HFFc6 (cell line): ENCODE results near the gene KRTAP19-5. TPM values are rescaled to one million over a fixed set of nuclear protein-coding genes. Genes with fewer than 3 reads are reported as not detected.
"Not testable (repeated sequence)": the region's sequence is repeated elsewhere in the genome, so short reads cannot be mapped to it uniquely, and the experiment has no call there.

Source experiments
- DNase-seq: peaks from one replicate; pipeline ENCODE4 v3.0.0-alpha.2; 2018
- H3K27ac Mint-ChIP-seq: 2 replicates; pipeline ENCODE4 v1.8.0; 2020; ENCODE audit warnings: mild to moderate bottlenecking, mixed read lengths
- H3K27me3 Mint-ChIP-seq: 2 replicates; pipeline ENCODE4 v1.8.0; 2021; ENCODE audit warnings: mild to moderate bottlenecking, moderate library complexity, mixed read lengths; ENCODE audit not compliant: insufficient read depth
- H3K36me3 Mint-ChIP-seq: 2 replicates; pipeline ENCODE4 v1.8.0; 2021; ENCODE audit warnings: low read depth, mixed read lengths
- H3K4me1 Mint-ChIP-seq: 2 replicates; pipeline ENCODE4 v1.8.0; 2020; ENCODE audit warnings: low read depth, mixed read lengths
- H3K4me3 Mint-ChIP-seq: 2 replicates; pipeline ENCODE4 v1.8.0; 2020; ENCODE audit warnings: mild to moderate bottlenecking, moderate library complexity, mixed read lengths
- H3K9me3 Mint-ChIP-seq: 2 replicates; pipeline ENCODE4 v1.8.0; 2020; ENCODE audit warnings: mild to moderate bottlenecking, mixed read lengths
- long read RNA-seq: library from polyadenylated mRNA; unstranded; transcript quantifications from one replicate; pipeline ENCODE4 v2.0.0, GENCODE V29; 2019
- total RNA-seq, 6 experiments: library from RNA; stranded (reverse); fragmentation: NEBNext Ultra II Directional; extraction: Animal tissue kit (Norgen Biotek cat#: 25700); gene quantifications; 2 replicates in 1 of 6; 3 replicates in 5 of 6; pipeline ENCODE4 v1.2.3, GENCODE V29; 2021
- TF ChIP-seq, protein P1 (sequence below): fragments of 200-600 bp; sonication (generic); IDR thresholded peaks from 2 replicates; pipeline ENCODE4 v1.5.0; 2021; ENCODE audit warnings: antibody characterized with exemption, mild to moderate bottlenecking

The KRTAP19-5 gene
- total RNA-seq = not detected
- long read RNA-seq = 0 reads

DNA sequence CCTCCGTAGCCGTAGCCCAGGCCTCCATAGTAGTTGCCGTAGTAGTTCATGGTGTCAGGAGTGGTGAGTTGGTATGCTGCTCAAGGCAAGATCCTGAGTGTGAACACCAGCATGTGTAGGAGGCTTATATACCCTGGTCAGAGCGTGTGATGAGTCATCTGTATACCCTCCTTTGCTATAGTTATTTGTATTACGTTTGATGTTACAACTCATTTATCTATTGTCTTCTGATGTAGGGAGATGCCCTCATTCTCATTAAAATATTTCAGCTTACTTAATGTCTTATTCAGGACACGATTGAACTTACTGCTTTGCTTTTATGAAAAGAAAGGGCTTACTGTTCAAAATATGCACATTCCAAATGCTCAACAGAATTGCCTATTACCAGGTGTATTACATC, at the start of gene KRTAP19-5:
Gene KRTAP19-5, minus strand, starts transcription at position 101 of the 400 bp plus-strand sequence. Its CDS starts 51 bp downstream, at position 50.
- H3K9me3 Mint-ChIP-seq = peaks cover 58% of the 10 kb centered on the region
- no peaks in the 10 kb centered on the region; the same call in 1 of the 2 replicates for H3K36me3 Mint-ChIP-seq
- no peaks in the 10 kb centered on the region for H3K4me1 Mint-ChIP-seq
- no peak within 1 kb of the TSS for H3K27ac Mint-ChIP-seq
- no peak within 1 kb of the TSS for H3K4me3 Mint-ChIP-seq
- TF ChIP-seq, protein P1, sequence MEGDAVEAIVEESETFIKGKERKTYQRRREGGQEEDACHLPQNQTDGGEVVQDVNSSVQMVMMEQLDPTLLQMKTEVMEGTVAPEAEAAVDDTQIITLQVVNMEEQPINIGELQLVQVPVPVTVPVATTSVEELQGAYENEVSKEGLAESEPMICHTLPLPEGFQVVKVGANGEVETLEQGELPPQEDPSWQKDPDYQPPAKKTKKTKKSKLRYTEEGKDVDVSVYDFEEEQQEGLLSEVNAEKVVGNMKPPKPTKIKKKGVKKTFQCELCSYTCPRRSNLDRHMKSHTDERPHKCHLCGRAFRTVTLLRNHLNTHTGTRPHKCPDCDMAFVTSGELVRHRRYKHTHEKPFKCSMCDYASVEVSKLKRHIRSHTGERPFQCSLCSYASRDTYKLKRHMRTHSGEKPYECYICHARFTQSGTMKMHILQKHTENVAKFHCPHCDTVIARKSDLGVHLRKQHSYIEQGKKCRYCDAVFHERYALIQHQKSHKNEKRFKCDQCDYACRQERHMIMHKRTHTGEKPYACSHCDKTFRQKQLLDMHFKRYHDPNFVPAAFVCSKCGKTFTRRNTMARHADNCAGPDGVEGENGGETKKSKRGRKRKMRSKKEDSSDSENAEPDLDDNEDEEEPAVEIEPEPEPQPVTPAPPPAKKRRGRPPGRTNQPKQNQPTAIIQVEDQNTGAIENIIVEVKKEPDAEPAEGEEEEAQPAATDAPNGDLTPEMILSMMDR = no peak
- no peaks in the 10 kb centered on the region for H3K27me3 Mint-ChIP-seq
- no peak for DNase-seq

DNA sequence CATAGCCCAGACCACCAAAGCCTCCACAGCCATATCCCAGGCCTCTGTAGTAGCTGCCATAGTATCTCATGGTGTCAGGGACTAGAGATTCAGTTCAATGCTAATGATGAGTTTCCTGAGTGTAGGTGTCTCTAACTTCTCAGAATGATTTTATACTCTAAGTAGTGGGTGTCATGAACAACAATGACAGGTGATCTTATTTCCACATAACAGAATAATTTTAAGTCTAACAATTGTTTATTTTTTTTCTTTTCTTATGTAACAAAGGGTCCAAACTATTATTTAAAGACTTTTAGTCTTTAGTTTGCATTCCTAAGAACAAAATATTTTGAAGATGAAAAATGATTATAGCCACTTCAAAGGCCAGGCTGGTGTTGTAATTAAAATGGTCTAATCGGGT, 39.8 kb upstream of the KRTAP19-5 start, which contains the start of gene KRTAP19-6:
Gene KRTAP19-6, minus strand, starts transcription at position 101 of the 400 bp plus-strand sequence. Its CDS starts 31 bp downstream, at position 70.
- DNase-seq = no peak
- Mint-ChIP-seq H3K27ac (no peak within 1 kb of the TSS), H3K9me3 (peaks cover 29% of the 10 kb centered on the region), H3K4me3 (no peak within 1 kb of the TSS), H3K27me3 (no peaks in the 10 kb centered on the region), H3K36me3 (no peaks in the 10 kb centered on the region; the same call in 1 of the 2 replicates), H3K4me1 (no peaks in the 10 kb centered on the region)
- TF ChIP-seq, protein P1 = no peak

DNA sequence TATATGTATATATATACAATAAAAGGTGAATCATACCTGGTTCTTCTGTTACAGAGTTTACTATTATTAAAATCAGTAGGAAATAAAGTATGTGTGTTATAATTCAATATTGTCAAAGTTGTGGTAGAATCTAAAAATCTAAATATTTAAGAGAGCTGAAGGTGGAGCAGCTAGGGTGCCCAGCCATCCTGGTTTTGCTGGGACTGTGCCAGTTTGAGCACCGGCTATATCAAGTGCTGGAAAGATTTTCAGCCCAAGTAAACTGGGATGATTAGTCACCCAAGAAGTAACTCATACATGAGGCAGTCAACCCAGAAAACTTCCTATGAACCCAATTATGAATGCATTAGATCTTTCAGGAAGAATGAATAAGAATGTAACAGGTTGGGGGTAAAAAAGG, 16.9 kb upstream of the KRTAP19-5 start:
- no peaks in the 10 kb centered on the region for H3K27me3 Mint-ChIP-seq
- H3K27ac Mint-ChIP-seq = no peak overlapping the region
- H3K4me1 Mint-ChIP-seq = no peaks in the 10 kb centered on the region
- peaks cover 12% of the 10 kb centered on the region; the same call in 1 of the 2 replicates for H3K36me3 Mint-ChIP-seq
- no peak overlapping the region for H3K4me3 Mint-ChIP-seq
- DNase-seq = no peak
- H3K9me3 Mint-ChIP-seq = peaks cover 29% of the 10 kb centered on the region
- TF ChIP-seq, protein P1 = no peak

DNA sequence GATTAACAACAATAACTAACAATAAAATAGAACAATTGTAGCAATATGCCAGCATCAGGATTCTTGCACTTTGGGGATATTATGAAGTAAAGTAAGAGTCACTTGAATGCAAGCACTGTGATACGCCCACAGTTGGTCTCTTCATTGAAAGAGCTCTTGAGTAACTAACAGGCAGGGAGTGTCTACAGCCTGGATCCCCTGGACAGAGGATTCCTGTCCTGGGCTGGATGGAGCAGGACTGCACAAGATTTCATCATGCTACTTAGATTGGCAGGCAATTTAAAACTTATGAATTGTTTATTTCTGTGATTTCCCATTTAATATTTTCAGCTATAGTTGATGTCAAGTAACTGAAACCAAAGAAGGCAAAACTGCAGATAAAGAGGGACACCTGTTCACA, 13.7 kb upstream of the KRTAP19-5 start:
- peaks cover 40% of the 10 kb centered on the region for H3K9me3 Mint-ChIP-seq
- H3K36me3 Mint-ChIP-seq = peaks cover 12% of the 10 kb centered on the region; the same call in 1 of the 2 replicates
- H3K27me3 Mint-ChIP-seq = no peaks in the 10 kb centered on the region
- no peak overlapping the region for H3K4me3 Mint-ChIP-seq
- TF ChIP-seq, protein P1 = no peak
- no peaks in the 10 kb centered on the region for H3K4me1 Mint-ChIP-seq
- no peak for DNase-seq
- no peak overlapping the region for H3K27ac Mint-ChIP-seq

DNA sequence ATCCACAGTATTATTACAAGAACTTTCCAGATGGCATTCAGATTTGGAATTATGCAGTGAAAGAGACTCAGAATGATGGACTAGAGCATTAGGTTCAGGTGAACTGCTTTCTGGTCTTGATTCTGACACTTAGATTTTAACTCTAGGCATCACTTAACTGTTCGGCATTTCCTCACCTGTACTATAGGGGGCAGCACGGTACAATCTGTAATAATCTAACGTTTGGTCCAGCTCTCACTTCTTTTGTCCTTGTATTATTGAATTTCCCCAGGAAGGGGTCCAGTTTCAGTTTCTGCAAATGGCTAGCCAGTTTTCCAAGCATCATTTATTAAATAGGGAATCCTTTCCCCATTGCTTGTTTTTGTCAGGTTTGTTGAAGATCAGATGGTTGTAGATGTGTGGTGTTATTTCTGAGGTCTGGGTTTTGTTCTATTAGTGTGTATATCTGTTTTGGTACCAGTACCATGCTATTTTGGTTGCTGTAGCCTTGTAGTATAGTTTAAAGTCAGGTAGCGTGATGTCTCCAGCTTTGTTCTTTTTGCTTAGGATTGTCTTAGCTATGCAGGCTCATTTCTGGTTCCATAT, 3.8 kb upstream of the KRTAP19-5 start:
- not testable (repeated sequence) for H3K27ac Mint-ChIP-seq, H3K27me3 Mint-ChIP-seq, H3K36me3 Mint-ChIP-seq, DNase-seq, H3K4me1 Mint-ChIP-seq, H3K4me3 Mint-ChIP-seq
- H3K9me3 Mint-ChIP-seq = peaks cover 59% of the 10 kb centered on the region
- TF ChIP-seq, protein P1 = 0 out of 2 replicates have a peak, but pooled peaks have one; percentile 10
